CD4-positive, alpha-beta T cell treated with Interleukin-21 for 1 hour (primary cell): Measurements from ENCODE around the gene CTNNA2.

ENCODE experiments used
- DNase-seq: peaks from one replicate; pipeline ENCODE4 v3.0.0-alpha.2; 2020

CTNNA2 gene

DNA sequence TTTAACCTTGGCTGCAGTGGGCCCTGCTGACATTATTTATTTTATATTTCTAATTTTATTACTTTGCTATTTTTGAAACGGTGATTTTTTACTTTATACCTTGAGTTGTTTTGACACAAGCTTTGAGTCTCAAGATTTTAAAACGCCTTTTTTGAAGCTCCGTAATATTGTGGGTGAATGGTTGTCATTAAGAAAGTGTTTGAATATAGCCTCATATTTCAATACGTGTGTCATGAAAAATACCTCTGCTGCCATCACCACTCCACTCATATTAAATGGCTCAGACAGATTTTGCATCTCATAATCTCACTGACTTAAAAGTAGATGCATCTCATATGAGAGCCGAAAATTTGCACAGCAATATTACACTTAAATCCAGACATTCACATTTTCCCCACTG lies 106.6 kb downstream of the CTNNA2 start:
- DNase-seq: no peak

GRCh38 chr2:79619976-79620375 lies 107.1 kb downstream of the CTNNA2 start:
- no peak for DNase-seq

GRCh38 chr2:79620679-79621078 lies 107.8 kb downstream of the CTNNA2 start:
- DNase-seq: no peak

DNA sequence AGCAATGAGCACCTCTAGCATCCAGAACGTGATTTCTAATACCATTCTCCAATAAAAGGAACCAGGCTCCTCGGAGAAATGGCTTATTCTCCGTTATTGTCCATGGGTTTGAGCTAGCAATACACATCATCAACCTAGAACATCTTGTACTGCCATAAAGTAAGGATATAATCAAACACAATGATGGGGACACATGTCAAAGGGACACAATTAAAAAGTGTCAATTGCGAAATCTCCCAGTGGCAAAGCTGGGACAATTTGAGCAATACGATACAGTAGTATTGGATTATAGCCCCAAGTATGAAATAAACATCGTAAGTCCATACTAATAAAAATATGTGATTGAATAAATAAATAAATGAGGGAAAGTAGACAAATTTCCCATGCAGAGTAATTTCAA lies 108.4 kb downstream of the CTNNA2 start:
- DNase-seq: no peak

GRCh38 chr2:79621755-79622154 lies 108.9 kb downstream of the CTNNA2 start:
- DNase-seq: no peak

DNA sequence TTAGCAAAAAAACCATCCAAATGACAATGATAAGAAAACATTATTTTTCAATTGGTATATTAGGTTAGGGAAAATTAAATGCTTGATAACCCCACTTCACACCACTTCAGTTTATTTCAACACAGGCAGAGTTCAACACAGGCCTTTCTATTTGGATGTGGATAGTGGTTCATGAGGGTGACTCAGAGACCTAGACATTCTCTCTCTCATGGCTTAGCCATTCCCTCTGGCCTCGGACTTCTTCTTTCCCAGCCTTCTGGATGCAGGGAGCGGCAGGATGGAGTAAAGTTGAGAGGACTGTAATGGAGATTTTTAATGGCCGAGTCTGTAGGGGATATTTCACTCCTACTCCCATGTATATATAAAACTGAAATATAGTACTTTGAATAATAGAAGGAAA lies 109.7 kb downstream of the CTNNA2 start:
- DNase-seq: no peak

DNA sequence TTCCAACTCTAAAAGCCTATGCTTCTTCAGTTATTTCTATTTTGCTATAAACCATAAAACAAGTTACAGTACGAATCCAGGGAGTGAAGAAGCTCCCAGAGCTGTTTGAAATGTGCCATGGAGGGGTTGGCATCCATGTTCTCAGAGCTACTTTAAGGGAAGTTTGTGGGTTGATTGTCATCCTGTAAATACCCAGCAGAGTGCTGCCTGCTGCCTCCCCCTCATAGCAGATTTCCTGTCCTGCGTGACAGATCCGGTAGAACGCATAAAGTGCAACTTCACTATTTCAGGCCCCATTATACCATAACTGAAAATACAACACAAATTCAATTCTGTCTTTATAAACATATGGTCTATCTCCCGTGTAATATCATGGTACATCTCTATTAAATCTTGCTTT lies 114.4 kb downstream of the CTNNA2 start:
- no peak for DNase-seq

DNA sequence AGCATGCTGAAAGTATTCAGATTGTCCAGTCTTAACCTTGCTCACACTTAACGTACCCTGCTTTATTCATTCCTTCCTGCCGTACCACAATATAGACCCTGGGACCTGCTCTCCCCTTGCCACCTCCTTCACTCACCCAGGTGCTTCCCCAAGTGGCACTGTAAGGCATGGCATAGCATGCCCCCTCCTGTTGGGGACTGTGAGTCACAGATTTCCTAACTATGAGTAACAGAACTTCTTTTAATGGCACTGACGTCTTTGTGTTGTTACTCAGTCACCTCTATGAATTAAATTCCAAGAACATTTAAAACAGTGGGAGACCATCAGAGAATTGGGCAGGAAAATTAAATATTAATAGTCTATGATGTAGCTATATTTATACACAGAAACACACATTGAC lies 117.2 kb downstream of the CTNNA2 start:
- DNase-seq: no peak

DNA sequence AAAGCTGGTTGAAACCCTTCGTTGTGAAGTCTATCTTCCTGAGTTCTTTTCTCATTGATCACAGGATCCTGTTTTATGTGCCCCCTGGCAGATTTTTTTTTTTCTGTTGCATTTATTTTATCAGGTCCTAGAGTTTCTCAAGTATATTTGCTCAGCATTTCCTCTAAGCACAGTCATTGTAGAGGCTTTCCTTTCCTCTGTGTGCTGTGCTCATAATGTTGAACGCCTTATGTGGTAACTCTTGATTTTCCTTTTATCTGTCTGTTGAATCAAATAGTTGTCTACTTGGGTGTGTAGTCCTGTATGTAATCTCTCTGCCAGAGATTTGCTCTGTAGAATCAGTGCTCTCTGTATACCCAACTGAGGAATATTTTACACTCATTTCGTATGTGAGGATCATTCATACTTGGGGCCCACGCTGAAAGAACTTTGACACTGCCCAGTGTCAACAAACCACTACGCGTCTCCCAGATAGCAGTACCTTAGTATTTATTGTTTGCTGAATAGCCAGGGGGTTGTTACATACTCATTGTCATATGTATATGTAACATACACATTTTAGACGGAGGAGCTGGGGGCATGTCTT lies 118.2 kb downstream of the CTNNA2 start:
- no peak for DNase-seq

DNA sequence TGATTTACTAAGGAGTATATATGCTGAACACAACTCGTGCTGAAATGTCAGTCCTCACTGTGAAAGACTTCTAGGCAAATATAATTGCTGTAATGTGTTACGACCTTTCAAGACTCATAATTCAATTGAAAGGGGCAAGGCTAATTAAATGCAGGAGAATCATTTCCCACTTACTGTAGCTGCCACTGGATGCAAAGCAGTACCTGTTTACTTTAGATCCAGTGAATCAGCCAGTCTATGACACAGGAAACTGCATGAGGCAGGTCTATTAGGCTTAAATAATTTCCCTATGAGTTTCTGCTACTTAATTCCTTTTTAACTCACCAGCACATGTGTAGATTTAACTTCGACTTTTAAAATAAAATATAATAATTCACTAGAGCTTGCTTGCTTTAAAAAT lies 125.6 kb downstream of the CTNNA2 start:
- no peak for DNase-seq

DNA sequence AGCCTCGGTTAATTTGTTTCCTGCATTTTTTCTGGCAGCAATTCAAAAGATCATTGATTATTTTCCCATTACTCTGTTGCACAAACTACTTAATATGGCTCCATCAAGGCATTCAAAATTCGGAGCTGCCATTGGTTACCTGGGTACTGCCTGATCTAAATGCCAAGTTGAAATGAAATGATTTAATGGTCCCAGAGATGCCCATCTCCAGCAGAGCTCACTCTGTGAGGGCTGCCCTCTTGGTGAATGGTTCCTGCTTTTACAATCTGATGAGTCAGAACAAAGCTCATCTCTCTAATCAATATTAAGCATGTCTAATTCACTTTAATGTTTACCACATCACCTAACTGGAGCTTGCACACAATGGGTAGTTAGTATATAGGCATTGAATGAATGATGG lies 126.1 kb downstream of the CTNNA2 start:
- DNase-seq: no peak

DNA sequence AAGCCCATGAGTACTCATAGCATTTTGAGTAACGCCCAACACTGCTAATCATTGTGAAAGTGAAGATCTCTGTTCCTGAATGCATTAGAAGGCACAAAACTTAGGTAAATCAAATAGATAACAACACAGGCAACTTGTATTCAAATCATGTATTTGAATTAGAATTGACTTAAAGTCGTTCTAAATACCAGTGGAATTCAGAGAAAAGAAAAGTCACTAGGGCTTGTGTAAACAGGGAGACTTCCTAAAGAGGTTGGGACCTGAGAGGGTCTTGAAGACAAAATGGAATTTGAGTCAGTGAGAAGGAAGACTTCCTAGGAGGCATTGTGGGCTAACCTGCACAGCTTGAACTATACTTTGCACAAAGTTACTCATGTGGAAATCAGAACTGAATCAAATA lies 127.2 kb downstream of the CTNNA2 start:
- DNase-seq: no peak

DNA sequence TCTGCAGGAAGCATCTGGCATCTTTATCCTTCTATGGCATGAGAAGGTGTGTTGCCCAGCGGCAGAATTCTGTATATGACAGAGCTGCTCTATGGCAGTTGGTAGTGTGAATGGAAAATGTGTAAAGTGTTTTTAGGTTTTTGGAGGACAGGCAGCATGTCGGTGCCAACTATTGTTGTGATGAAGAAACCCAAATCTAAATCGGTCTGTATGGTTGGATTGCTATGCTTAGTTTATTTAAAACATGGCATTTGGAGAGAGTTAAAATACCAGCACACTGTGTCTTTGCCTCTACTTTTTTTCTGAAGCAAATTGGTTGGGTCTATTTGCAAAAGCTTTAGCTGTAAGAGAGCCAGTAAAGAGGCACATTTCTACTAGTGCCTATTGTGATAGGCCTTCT lies 136.7 kb downstream of the CTNNA2 start:
- no peak for DNase-seq

DNA sequence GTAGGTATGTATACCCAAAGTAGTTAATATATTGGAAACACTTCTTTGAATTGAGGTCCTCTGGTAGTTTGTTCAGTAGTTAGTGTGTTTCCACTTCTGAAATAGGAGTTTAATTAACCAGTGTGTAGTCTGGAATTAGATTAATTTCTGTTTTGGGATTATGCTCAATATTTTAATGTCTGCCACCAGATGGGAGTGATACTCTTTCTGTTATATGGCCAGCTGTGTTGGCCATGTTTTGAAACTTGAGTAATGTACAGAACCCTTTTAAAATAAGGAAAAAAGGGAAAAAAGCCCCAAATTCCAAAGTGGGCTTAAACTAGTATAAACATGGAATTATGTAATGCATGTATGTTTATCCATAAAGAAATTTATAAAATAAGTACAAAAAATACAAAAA lies 147.7 kb downstream of the CTNNA2 start:
- no peak for DNase-seq

GRCh38 chr2:79665091-79665490 lies 152.2 kb downstream of the CTNNA2 start:
- no peak for DNase-seq

- DNase-seq: no peak
These were observed 153.6 kb downstream of the CTNNA2 start for GRCh38 chr2:79666430-79666829.

GRCh38 chr2:79669714-79670113 lies 156.9 kb downstream of the CTNNA2 start:
- no peak for DNase-seq

- no peak for DNase-seq
These were observed 157.3 kb downstream of the CTNNA2 start for GRCh38 chr2:79670198-79670597.

DNA sequence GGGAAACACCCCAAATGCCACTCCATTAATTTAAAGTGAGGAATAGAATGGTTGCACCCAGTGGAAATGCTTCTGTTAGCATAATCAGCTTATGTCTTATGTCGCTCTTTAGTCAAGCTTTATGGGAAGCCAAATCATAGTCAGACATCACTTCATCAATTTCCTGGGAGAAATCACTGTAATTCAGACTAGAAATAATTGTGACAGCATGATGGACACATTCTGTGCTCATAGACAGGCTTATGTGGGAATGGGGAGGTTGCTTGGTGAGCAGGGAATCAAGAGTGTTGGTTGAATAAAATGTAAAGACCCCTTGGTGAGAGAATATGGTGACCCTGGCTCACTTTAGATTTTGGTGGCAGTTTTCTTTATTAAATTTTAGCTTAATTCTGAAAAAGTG lies 174.0 kb downstream of the CTNNA2 start:
- DNase-seq: no peak

GRCh38 chr2:79695248-79695647 lies 182.4 kb downstream of the CTNNA2 start:
- no peak for DNase-seq

- no peak for DNase-seq
These were observed 184.3 kb downstream of the CTNNA2 start for GRCh38 chr2:79697200-79697599.

DNA sequence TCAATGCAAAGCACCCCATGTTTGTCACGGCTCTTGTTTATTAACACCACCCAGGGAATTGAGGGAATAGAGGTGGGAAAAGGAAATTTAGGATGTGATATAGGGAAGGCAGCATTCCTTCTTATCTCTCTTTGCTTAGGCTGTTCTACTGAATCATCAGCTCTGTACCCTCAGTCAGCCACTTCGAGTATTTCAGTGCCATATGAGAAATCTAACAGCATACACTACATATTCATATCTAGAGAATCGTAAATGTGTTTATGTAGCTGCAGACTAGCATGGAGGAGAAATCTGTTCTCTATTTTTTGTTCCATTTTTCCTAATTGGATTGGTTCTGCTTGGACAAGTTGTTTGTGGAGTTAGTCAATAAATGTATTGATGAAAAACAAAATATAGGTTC lies 187.8 kb downstream of the CTNNA2 start:
- no peak for DNase-seq

GRCh38 chr2:79702905-79703304 lies 190.1 kb downstream of the CTNNA2 start:
- DNase-seq: no peak

- no peak for DNase-seq
These were observed 198.2 kb downstream of the CTNNA2 start for GRCh38 chr2:79711098-79711497.

DNA sequence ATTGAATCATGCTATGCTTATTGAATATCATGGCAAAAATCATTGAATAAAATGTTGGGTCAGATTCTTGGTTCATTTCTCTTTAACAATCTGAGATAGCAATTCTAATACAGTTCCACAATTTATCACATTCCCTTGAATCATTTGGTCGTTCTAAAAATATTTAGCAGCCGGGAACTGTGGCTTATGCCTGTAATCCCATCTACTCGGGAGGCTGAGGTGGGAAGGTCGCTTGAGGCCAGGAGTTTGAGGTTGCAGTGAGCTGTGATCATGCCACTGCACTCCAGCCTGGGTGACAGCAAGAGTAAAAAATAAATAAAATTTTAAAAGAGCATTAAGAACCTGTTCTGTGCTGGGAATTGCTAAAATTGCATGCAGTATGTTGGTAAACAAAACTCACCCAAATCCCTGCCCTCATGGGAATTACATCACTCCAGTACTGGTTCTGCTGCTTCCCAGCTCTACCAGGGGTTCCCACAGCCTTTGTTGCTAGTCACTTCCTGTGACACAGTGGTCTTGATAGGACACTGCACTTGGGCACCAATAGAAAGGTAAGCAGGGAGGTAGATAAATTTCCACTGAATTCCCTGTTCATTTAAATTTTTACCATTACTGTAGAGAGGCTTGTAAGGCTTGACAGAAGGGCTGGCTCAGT lies 200.4 kb downstream of the CTNNA2 start:
- no peak for DNase-seq
